ENCODE data around the gene GNAL. TPM values are rescaled to one million over a fixed set of nuclear protein-coding genes. Genes with fewer than 3 reads are reported as not detected.

The GNAL gene
- total RNA-seq, 1 experiment from 2014 or later, result 0.15 TPM

DNA sequence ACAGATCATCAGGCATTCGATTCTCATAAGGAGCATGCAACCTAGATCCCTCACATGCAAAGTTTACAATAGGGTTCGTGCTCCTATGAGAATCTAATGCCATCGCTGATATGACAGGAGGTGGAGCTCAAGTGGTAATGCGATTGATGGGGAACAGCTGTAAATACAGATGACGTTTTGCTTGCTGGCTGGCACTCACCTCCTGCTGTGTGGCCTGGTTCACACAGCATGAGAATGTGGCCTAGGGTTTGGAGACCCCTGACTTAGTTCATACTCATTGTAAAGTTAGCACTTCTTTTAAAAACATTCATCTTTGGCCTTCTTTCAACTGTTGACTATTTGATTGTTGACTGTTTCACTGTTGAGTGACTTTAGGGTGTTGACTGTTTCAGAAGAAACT lies 153.5 kb downstream of the GNAL start:
- no peaks in the 10 kb centered on the region for H3K27me3 ChIP-seq (ENCODE audit: low read length)
- ChIA-PET CTCF (interaction anchor here (0.6 kb wide), 1 partner anchor 140 kb away, joined by 3 read pairs; no protein-coding TSS in a partner anchor), POLR2A (ENCODE audit: unreplicated experiment) (no interaction called here)
- H3K36me3 ChIP-seq (ENCODE audit: low read depth, low read length), result no peaks in the 10 kb centered on the region
- H3K9me2 ChIP-seq (replicated peaks; ENCODE audit: low read length), result no peaks in the 10 kb centered on the region
- intact Hi-C loops (cut with micrococcal nuclease), result no loop called here
- no peak overlapping the region for H3K9ac ChIP-seq (ENCODE audit: low read length)
- H3K79me2 ChIP-seq (ENCODE audit: low read length), result no peaks in the 10 kb centered on the region
- no peaks in the 10 kb centered on the region for H3K9me3 ChIP-seq (ENCODE audit: low read length)
- no peaks in the 10 kb centered on the region for H3F3A ChIP-seq (ENCODE audit: low read length, unreplicated experiment)
- H3K4me2 ChIP-seq (ENCODE audit: low read length), result no peak overlapping the region
- ATAC-seq (no peak), DNase-seq (no peak)
- H3K27ac ChIP-seq (ENCODE audit: low read length), result no peak overlapping the region
- H2AFZ ChIP-seq (ENCODE audit: low read length), result no peak overlapping the region
- no peak for TF ChIP-seq EZH2 (IDR thresholded peaks at IDR 0.05; ENCODE audit: low read length, unreplicated experiment)
- TF ChIP-seq, protein P1, sequence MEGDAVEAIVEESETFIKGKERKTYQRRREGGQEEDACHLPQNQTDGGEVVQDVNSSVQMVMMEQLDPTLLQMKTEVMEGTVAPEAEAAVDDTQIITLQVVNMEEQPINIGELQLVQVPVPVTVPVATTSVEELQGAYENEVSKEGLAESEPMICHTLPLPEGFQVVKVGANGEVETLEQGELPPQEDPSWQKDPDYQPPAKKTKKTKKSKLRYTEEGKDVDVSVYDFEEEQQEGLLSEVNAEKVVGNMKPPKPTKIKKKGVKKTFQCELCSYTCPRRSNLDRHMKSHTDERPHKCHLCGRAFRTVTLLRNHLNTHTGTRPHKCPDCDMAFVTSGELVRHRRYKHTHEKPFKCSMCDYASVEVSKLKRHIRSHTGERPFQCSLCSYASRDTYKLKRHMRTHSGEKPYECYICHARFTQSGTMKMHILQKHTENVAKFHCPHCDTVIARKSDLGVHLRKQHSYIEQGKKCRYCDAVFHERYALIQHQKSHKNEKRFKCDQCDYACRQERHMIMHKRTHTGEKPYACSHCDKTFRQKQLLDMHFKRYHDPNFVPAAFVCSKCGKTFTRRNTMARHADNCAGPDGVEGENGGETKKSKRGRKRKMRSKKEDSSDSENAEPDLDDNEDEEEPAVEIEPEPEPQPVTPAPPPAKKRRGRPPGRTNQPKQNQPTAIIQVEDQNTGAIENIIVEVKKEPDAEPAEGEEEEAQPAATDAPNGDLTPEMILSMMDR (conservative IDR thresholded peaks at IDR 0.05; ENCODE audit: low read depth, low read length), result no peak
- no peaks in the 10 kb centered on the region for H3K4me1 ChIP-seq (ENCODE audit: insufficient read depth, low read length)
- BruUV-seq (replicated peaks), result no TSS peak
- no peaks in the 10 kb centered on the region for H4K20me1 ChIP-seq (ENCODE audit: low read length)
- no peak overlapping the region for H3K4me3 ChIP-seq (ENCODE audit: low read length)

DNA sequence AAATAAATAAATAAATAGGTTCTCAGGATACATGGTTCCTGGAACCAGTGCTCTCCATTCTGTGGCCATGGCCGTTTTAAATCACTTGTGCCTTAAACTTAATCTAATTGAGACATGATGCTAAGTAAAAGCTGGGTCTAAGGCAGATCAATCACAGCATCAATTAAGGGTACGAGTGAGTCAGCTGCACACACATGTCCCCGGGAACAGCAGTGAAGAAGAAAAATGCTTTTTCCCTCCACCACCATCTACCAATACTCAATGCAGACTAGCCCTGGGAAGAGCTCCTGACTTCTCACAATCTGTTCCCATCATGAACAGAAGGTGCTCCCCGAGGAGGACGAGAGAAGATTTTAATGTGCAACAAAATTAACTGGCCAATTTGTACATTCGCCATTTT lies 155.4 kb downstream of the GNAL start:
- Histone ChIP-seq H3K9me2 (replicated peaks; ENCODE audit: low read length) (no peaks in the 10 kb centered on the region), H3K4me1 (ENCODE audit: insufficient read depth, low read length) (peaks cover 7% of the 10 kb centered on the region), H3K27ac (ENCODE audit: low read length) (no peak overlapping the region), H4K20me1 (ENCODE audit: low read length) (no peaks in the 10 kb centered on the region), H3K36me3 (ENCODE audit: low read depth, low read length) (no peaks in the 10 kb centered on the region), H3K4me2 (ENCODE audit: low read length) (no peak overlapping the region), H2AFZ (ENCODE audit: low read length) (no peak overlapping the region), H3K79me2 (ENCODE audit: low read length) (no peaks in the 10 kb centered on the region), H3K9me3 (ENCODE audit: low read length) (no peaks in the 10 kb centered on the region), H3K27me3 (ENCODE audit: low read length) (no peaks in the 10 kb centered on the region), H3F3A (ENCODE audit: low read length, unreplicated experiment) (no peaks in the 10 kb centered on the region), H3K4me3 (ENCODE audit: low read length) (no peak overlapping the region), H3K9ac (ENCODE audit: low read length) (no peak overlapping the region)
- BruUV-seq (replicated peaks), result no TSS peak
- POLR2A ChIA-PET (ENCODE audit: unreplicated experiment), result no interaction called here
- intact Hi-C loops (cut with micrococcal nuclease), result no loop called here
- DNase-seq (no peak), ATAC-seq (no peak)
- TF ChIP-seq, protein P1 (conservative IDR thresholded peaks at IDR 0.05; ENCODE audit: low read depth, low read length), result no peak
- no peak for TF ChIP-seq EZH2phosphoT487 (IDR thresholded peaks at IDR 0.05; ENCODE audit: borderline replicate concordance, low read length)
- TF ChIP-seq EZH2 (IDR thresholded peaks at IDR 0.05; ENCODE audit: low read length, unreplicated experiment), result no peak
- CTCF ChIA-PET, result no interaction called here

DNA sequence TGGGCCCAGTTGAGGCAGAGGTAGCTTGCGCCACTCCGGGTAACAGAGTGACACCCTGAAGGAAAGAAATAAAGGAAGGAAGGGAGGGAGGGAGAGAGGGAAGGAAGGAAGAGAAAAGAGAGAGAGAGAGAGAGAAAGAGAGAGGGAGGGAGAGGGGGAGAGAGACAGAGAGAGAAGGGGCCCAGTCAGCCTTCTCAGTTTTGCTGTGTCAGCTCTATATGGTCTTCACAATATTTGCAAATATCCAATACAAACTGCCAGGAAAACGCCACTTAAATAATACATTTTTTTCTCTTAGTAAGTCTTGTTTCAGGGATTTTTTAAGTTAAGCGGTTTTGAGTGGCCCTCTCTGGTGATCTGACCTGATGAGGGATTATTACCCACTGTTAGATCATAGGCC lies 156.6 kb downstream of the GNAL start:
- DNase-seq, result no peak
- Histone ChIP-seq H3K4me2 (ENCODE audit: low read length) (no peak overlapping the region), H3K27ac (ENCODE audit: low read length) (no peak overlapping the region), H3K9ac (ENCODE audit: low read length) (no peak overlapping the region), H3K79me2 (ENCODE audit: low read length) (no peaks in the 10 kb centered on the region), H3K9me3 (ENCODE audit: low read length) (no peaks in the 10 kb centered on the region), H3K4me3 (ENCODE audit: low read length) (no peak overlapping the region), H3K27me3 (ENCODE audit: low read length) (no peaks in the 10 kb centered on the region), H2AFZ (ENCODE audit: low read length) (no peak overlapping the region), H4K20me1 (ENCODE audit: low read length) (no peaks in the 10 kb centered on the region), H3K4me1 (ENCODE audit: insufficient read depth, low read length) (peaks cover 17% of the 10 kb centered on the region), H3K36me3 (ENCODE audit: low read depth, low read length) (no peaks in the 10 kb centered on the region), H3F3A (ENCODE audit: low read length, unreplicated experiment) (no peaks in the 10 kb centered on the region), H3K9me2 (replicated peaks; ENCODE audit: low read length) (no peaks in the 10 kb centered on the region)
- ChIA-PET POLR2A (ENCODE audit: unreplicated experiment) (no interaction called here), CTCF (no interaction called here)
- no peak for ATAC-seq
- intact Hi-C loops (cut with micrococcal nuclease), result no loop called here
- TF ChIP-seq, protein P1 (conservative IDR thresholded peaks at IDR 0.05; ENCODE audit: low read depth, low read length), result no peak
- TF ChIP-seq EZH2phosphoT487 (IDR thresholded peaks at IDR 0.05; ENCODE audit: borderline replicate concordance, low read length), result no peak
- TF ChIP-seq EZH2 (IDR thresholded peaks at IDR 0.05; ENCODE audit: low read length, unreplicated experiment), result no peak
- BruUV-seq (replicated peaks), result no TSS peak
